ENCODE results near the gene ST7L.

GRCh38 chr1:112665857-112666256 lies 46.9 kb upstream of the ST7L start:
- no peak for TF ChIP-seq CTCF (optimal IDR thresholded peaks at IDR 0.05 in 1 of 3, IDR thresholded peaks at IDR 0.05 in 1 of 3, conservative IDR thresholded peaks at IDR 0.05 in 1 of 3; ENCODE audit: extremely low read depth in 1 of 3, insufficient read depth in 2 of 3, low read length in 3 of 3)
- no peak for TF ChIP-seq EZH2 (IDR thresholded peaks at IDR 0.05; ENCODE audit: low read length)

All from keratinocyte (primary cell).